MM.1S (cell line): Measurements from ENCODE around the gene GRIK2.

ENCODE experiments used
- DNase-seq: peaks from one replicate; pipeline ENCODE4 v3.0.0-alpha.2; 2015
- H2AFZ ChIP-seq: fragments of 300-600 bp; sonication (generic); 2 replicates; pipeline ENCODE4 v1.6.0; 2016; ENCODE audit warnings: antibody characterized with exemption, low read length
- H3F3A ChIP-seq: fragments of 300-600 bp; sonication (generic); 2 replicates; pipeline ENCODE4 v1.6.1; 2016; ENCODE audit warnings: mild to moderate bottlenecking, antibody characterized with exemption, low read length, moderate library complexity, mixed read lengths; ENCODE audit not compliant: insufficient read depth
- H3K27ac ChIP-seq: fragments of 300-600 bp; sonication (generic); 2 replicates; pipeline ENCODE4 v1.5.1; 2016; ENCODE audit warnings: mild to moderate bottlenecking, low read length
- H3K27me3 ChIP-seq: fragments of 300-600 bp; sonication (generic); replicated peaks from 2 replicates; pipeline ENCODE4 v1.6.0; 2016; ENCODE audit warnings: low read length; ENCODE audit not compliant: insufficient read depth
- H3K36me3 ChIP-seq: fragments of 300-600 bp; sonication (generic); replicated peaks from 2 replicates; pipeline ENCODE4 v1.6.1; 2016; ENCODE audit warnings: mild to moderate bottlenecking, low read length, mixed read lengths; ENCODE audit not compliant: insufficient read depth
- H3K4me1 ChIP-seq: fragments of 300-600 bp; sonication (generic); 2 replicates; pipeline ENCODE4 v1.6.1; 2016; ENCODE audit warnings: low read length, mixed read lengths
- H3K4me2 ChIP-seq: fragments of 300-600 bp; sonication (generic); 2 replicates; pipeline ENCODE4 v1.6.0; 2016; ENCODE audit warnings: low read depth, low read length
- H3K4me3 ChIP-seq: fragments of 300-600 bp; sonication (generic); 2 replicates; pipeline ENCODE4 v1.5.1; 2016; ENCODE audit warnings: low read length, mixed read lengths
- H3K79me2 ChIP-seq: fragments of 300-600 bp; sonication (generic); 2 replicates; pipeline ENCODE4 v1.6.1; 2016; ENCODE audit warnings: mixed run types, low read length, mixed read lengths
- H3K9ac ChIP-seq: fragments of 300-600 bp; sonication (generic); 2 replicates; pipeline ENCODE4 v1.6.1; 2016; ENCODE audit warnings: low read length, mixed read lengths
- H3K9me2 ChIP-seq: fragments of 300-600 bp; sonication (generic); replicated peaks from 2 replicates; pipeline ENCODE4 v1.6.1; 2016; ENCODE audit warnings: mild to moderate bottlenecking, low read length, mixed read lengths; ENCODE audit not compliant: insufficient read depth
- H3K9me3 ChIP-seq: fragments of 300-600 bp; sonication (generic); replicated peaks from 2 replicates; pipeline ENCODE4 v1.6.1; 2016; ENCODE audit warnings: mild to moderate bottlenecking, low read length, mixed read lengths; ENCODE audit not compliant: insufficient read depth
- H4K20me1 ChIP-seq: fragments of 300-600 bp; sonication (generic); 2 replicates; pipeline ENCODE4 v1.6.1; 2016; ENCODE audit warnings: mild to moderate bottlenecking, low read length, moderate library complexity, mixed read lengths; ENCODE audit not compliant: insufficient read depth
- CTCF ChIP-seq: fragments of 300-600 bp; sonication (generic); IDR thresholded peaks from 2 replicates; pipeline ENCODE4 v1.5.1; 2016; ENCODE audit warnings: antibody characterized with exemption, low read length, mixed read lengths
- EZH2 ChIP-seq: fragments of 300-600 bp; sonication (generic); optimal IDR thresholded peaks from 2 replicates; pipeline ENCODE3; 2017; ENCODE audit warnings: low read depth, mild to moderate bottlenecking, antibody characterized with exemption, low read length, mixed read lengths
- EZH2phosphoT487 ChIP-seq: fragments of 300-600 bp; sonication (generic); IDR thresholded peaks from 2 replicates; pipeline ENCODE4 v1.6.1; 2018; ENCODE audit warnings: antibody characterized with exemption, low read length

The GRIK2 gene

GRCh38 chr6:101522254-101522653 lies 128.7 kb downstream of the GRIK2 start:
- TF ChIP-seq CTCF (no peak), EZH2 (no peak), EZH2phosphoT487 (no peak)
- Histone ChIP-seq H3K4me2 (no peak overlapping the region), H2AFZ (no peak overlapping the region), H3K4me3 (no peak overlapping the region), H3K9me2 (no peaks in the 10 kb centered on the region), H3K9ac (no peak overlapping the region), H3F3A (no peaks in the 10 kb centered on the region), H3K27me3 (no peaks in the 10 kb centered on the region), H3K4me1 (0 out of 2 replicates have a peak, but pooled peaks cover 3% of the 10 kb centered on the region), H3K27ac (no peak overlapping the region), H4K20me1 (no peaks in the 10 kb centered on the region), H3K9me3 (no peaks in the 10 kb centered on the region), H3K79me2 (no peaks in the 10 kb centered on the region), H3K36me3 (no peaks in the 10 kb centered on the region)
- no peak for DNase-seq

GRCh38 chr6:101527467-101527866 lies 134.0 kb downstream of the GRIK2 start:
- TF ChIP-seq CTCF, result no peak
- no peak for TF ChIP-seq EZH2phosphoT487
- no peak for TF ChIP-seq EZH2
- H3K9me2 ChIP-seq, result no peaks in the 10 kb centered on the region
- H3K79me2 ChIP-seq, result no peaks in the 10 kb centered on the region
- H3K4me2 ChIP-seq, result no peak overlapping the region
- H3F3A ChIP-seq, result no peaks in the 10 kb centered on the region
- H3K9me3 ChIP-seq, result no peaks in the 10 kb centered on the region
- H3K9ac ChIP-seq, result no peak overlapping the region
- H3K36me3 ChIP-seq, result no peaks in the 10 kb centered on the region
- no peak overlapping the region for H3K4me3 ChIP-seq
- no peak overlapping the region for H2AFZ ChIP-seq
- H3K27ac ChIP-seq, result no peak overlapping the region
- no peak for DNase-seq
- H3K4me1 ChIP-seq, result no peaks in the 10 kb centered on the region
- H3K27me3 ChIP-seq, result no peaks in the 10 kb centered on the region
- H4K20me1 ChIP-seq, result no peaks in the 10 kb centered on the region

- no peak overlapping the region for H3K27ac ChIP-seq
- TF ChIP-seq CTCF (no peak), EZH2 (no peak), EZH2phosphoT487 (no peak)
- H3K9me2 ChIP-seq, result no peaks in the 10 kb centered on the region
- H3K27me3 ChIP-seq, result no peaks in the 10 kb centered on the region
- H3K79me2 ChIP-seq, result no peaks in the 10 kb centered on the region
- DNase-seq, result no peak
- H3K4me1 ChIP-seq, result no peaks in the 10 kb centered on the region
- no peak overlapping the region for H3K4me2 ChIP-seq
- H3K4me3 ChIP-seq, result no peak overlapping the region
- no peaks in the 10 kb centered on the region for H3K9me3 ChIP-seq
- H3F3A ChIP-seq, result no peaks in the 10 kb centered on the region
- no peaks in the 10 kb centered on the region for H3K36me3 ChIP-seq
- no peak overlapping the region for H3K9ac ChIP-seq
- H2AFZ ChIP-seq, result no peak overlapping the region
- H4K20me1 ChIP-seq, result no peaks in the 10 kb centered on the region
Observed at GRCh38 chr6:101528801-101529200, 135.3 kb downstream of the GRIK2 start.
